HG03108 (cell line): ENCODE data around the gene HOMER3.

Experiments used
- ATAC-seq: cut with Tn5 transposase; IDR thresholded peaks from one replicate; pipeline ENCODE4 v1.9.1; 2021; ENCODE audit warnings: moderate library complexity; ENCODE audit not compliant: unreplicated experiment

HOMER3 gene

GRCh38 chr19:18883526-18884304, 57.3 kb downstream of the HOMER3 start:
- ATAC-seq: no peak

DNA sequence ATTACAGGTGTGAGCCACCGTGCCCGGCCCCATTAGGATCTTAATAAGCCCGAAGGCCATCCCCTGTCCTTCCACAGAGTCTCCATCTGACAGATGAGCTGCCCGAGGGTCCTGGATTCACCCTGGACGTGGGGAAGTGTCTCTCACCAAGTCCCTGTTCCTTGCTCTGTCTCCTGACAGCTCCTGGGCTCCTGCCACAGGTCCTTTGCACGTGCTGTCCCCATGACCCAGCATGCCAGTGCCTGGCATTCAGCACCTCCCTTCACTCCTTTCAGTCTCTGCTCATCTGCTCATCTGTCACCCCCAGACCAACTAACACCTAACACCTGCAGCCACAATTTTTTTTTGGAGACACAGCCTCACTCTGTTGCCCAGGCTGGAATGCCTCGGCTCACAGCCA, 59.5 kb downstream of the HOMER3 start:
- ATAC-seq: no peak

- no peak for ATAC-seq
Measured at GRCh38 chr19:18879579-18880373, 61.2 kb downstream of the HOMER3 start.
